ENCODE measurements around the gene HSPA4L.

DNA sequence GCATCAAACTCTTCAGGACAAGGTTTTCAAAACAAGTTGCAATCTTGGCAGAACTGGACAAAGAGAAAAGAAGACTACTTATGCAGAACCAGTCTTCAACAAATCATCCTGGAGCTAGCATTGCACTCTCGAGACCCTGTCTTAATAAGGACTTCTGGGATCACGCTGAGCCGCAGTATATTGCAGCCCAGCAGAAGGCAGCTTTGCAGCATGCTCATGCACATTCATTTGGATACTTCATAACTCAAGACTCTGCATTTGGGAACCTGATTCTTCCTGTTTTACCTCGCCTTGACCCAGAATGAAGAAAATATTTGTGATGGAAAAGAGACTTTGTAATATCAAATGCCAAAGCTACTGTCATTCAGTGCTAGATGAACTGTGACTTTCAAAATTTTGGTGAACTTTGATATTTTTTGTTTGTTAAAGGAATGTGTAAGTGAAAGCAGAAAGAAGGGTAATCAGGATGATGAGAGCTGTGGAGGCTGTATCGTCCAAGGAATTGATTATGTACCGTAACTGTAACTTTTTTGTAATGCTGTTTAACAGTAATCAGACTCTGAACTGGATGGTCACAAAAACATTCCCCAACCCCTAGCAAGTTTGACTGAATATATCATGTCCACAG, 27.2 kb downstream of the HSPA4L start:
- TF ChIP-seq POLR2AphosphoS5 (IDR thresholded peaks at IDR 0.05; ENCODE audit: borderline replicate concordance, low read depth, low read length) (no peak), EZH2 (IDR thresholded peaks at IDR 0.05) (no peak)
